ENCODE results near the gene CITED2. TPM values are rescaled to one million over a fixed set of nuclear protein-coding genes. Genes with fewer than 3 reads are reported as not detected.
"Not testable (repeated sequence)": the region's sequence is repeated elsewhere in the genome, so short reads cannot be mapped to it uniquely, and the experiment has no call there.

The CITED2 gene
- 135 TPM for total RNA-seq
- long read RNA-seq, partial matches to known transcripts, result 5 of 7 reads
- long read RNA-seq, other reads (novel, unspliced or antisense), result 0 of 7 reads

DNA sequence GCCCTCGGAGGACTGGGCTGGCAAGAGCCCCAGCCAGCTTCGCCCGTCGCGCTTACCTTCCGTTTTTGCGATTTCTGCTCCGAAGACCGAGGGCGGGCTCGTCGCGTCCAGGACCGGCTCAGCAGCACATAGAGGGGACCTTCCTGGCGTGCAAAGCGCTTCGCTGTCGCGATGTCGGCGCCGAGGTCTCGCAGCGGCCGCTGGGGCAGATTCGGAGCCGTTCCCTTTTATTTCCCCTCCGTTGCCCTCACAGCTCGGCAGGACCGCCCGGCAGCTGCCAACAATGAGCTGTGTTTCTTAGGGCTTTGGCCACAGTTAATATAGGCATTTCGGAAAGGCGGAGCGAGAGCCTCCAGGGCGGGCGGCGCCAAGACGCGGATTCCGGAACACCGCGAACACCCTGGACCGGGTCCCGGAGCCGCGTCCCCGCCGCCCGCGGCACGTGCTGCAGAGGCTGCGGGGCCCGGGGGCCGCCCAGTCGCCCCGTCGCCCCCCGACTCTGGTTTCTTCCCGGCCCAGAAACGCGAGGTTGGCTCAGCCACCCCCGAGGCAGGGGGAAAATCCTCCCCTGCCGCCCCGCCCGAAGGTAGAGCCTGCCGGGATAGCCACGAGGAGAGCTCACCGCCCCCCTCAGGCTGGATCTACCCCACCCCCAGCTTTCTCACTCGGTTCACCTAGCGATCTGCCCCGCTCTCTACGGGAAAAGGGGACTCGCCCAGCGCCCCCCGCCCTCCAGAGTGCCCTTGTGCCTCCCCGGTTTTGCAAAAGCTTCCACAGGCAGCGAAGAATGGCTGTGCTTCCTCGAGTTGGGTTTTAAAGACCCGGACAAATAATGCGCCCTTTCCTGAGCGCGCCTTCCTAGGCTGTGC, at the start of gene CITED2:
Gene CITED2, minus strand, starts transcription at position 292 of the 869 bp plus-strand sequence. CDS start 704 bp downstream, outside the sequence.
- intact Hi-C loops (cut with DNase I), result loop anchor here (2.0 to 10.0 kb wide), 10 partner anchors 133 to 1548 kb away; no protein-coding TSS in a partner anchor
- peak; percentile 97 for DNase-seq (ENCODE audit: low spot score)

GRCh38 chr6:139423037-139423703, 48.7 kb upstream of the CITED2 start:
- intact Hi-C loops (cut with DNase I), result no loop called here
- no peak for DNase-seq (ENCODE audit: low spot score)

DNA sequence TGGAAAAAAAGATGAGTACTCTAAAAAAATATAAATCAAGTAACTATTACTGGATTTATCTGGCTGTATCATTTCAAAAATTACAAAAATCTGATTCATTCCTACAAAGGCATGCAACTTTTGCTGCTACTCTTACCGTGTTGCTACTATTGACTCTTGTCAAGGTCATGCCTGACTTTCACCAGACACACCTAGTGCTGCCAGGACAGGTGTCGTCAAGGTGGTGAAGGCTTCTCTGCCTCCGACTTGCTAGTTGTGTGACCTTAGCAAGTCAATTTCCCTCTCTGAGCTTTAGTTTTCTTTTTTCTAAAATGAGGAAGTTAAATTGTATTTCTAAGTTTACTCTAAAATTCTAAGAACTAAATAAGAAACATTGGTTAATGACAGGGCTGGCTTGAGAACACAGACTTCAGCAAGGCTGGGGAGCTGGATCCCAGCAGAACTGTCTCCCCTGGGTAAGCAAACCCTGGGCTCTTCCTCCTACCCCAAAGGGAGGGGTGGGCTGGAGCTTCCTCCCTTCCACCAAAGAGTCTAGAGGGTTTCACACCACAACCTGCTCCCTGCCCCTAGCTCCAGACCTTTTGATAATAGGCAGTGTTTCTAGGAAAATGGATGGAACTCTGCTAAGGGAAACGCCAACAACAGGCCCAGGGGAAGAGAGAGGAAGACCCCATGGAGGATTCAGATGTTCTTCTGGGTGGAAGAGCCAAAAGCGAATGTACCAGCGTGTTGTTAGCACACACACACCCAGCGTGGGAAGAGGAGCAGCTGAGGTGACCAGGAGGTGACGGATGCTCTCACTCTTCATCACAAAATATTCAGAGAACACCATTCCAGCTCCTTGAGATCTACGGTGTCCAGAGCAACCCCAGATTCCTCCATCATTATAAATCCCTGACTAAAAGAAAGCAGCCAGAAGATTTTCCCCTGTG, 47.9 kb upstream of the CITED2 start:
- intact Hi-C loops (cut with DNase I), result no loop called here
- no peak for DNase-seq (ENCODE audit: low spot score)

DNA sequence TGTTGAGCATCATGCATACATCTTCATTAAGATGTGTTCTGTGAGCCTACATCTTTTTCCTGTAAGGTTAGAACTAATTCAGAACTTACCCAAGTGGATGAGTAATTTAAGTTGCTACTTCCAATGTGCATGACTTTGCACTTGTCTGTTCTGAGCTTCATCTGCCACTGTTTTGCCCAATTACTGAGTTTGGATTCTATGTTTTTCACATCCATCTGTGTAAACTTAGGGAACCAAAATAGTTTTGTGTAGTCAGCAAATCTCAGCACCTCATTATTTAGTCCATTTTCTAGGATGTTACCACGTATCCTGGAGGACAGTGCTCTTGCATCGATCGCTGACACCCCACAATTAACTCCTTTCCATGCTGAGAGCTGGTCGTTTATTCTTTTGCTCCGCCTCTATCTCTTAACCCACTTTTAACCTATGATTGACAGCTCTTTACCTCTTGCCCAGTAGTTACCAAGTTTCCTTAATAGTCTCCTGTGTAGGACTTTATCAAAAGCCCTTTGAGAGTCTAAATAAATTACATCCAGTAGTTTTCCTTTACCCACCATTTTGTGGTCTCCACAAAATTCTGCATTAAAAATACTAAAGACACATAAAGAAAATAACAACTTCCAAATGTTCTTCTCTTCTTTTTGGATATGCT, 44.2 kb upstream of the CITED2 start:
- intact Hi-C loops (cut with DNase I), result no loop called here
- no peak for DNase-seq (ENCODE audit: low spot score)

GRCh38 chr6:139416146-139416545, 41.7 kb upstream of the CITED2 start:
- no peak for DNase-seq (ENCODE audit: low spot score)
- intact Hi-C loops (cut with DNase I), result no loop called here

DNA sequence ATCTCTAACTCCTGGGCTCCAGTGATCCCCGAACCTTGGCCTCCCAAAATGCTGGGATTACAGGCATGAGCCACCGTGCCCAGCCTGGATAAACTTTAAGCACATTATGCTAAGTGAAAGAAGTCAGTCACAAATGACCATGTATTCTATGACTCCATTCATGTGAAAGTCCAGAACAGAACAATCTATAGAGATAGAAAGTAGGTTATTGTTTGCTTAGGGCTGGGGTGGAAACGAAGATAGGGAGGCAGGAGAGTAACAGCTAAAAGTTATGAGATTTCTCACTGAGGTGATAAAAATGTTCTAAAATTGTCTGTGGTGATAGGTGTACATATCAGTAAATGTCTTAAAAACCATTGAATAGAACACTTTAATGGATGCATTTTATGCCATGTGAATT, 40.9 kb upstream of the CITED2 start:
- no peak for DNase-seq (ENCODE audit: low spot score)
- intact Hi-C loops (cut with DNase I), result no loop called here

DNA sequence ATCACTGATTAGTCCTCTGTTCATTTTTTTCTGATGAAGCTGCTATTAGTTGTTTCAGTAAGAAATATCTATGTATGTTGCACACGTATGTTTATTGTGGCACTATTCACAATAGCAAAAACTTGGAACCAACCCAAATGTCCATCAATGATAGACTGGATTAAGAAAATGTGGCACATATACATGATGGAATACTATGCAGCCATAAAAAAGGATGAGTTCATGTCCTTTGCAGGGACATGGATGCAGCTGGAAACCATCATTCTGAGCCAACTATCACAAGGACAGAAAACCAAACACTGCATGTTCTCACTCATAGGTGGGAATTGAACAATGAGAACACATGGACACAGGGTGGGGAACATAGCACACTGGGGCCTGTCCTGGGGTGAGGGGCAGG, 37.7 kb upstream of the CITED2 start:
- intact Hi-C loops (cut with DNase I); DNase-seq (ENCODE audit: low spot score): not testable (repeated sequence)

DNA sequence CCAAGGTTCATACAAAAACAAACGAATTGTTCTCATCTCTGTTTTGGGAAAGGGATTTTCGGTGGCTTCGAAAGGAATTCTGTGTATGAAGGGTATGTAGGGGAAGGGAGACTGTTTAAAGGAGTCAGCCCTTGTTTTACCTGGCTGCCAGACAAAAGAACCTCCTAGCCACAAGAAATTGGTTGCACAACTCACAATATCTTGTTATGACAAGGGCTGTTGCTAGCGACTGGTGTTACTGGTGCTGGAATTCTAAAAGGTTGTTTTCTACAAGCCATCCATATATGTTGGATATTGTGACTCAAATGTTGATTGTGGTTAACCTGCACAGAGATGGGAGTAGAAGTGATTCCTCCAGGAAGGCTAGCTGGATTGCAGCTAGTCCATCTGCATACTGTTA, 34.6 kb upstream of the CITED2 start:
- DNase-seq (ENCODE audit: low spot score), result no peak
- intact Hi-C loops (cut with DNase I), result no loop called here

- no peak for DNase-seq (ENCODE audit: low spot score)
- intact Hi-C loops (cut with DNase I), result no loop called here
These were observed 33.3 kb upstream of the CITED2 start for GRCh38 chr6:139407718-139408222.

- DNase-seq (ENCODE audit: low spot score), result no peak
- intact Hi-C loops (cut with DNase I), result no loop called here
These were observed 32.3 kb upstream of the CITED2 start for GRCh38 chr6:139406577-139407343.

DNA sequence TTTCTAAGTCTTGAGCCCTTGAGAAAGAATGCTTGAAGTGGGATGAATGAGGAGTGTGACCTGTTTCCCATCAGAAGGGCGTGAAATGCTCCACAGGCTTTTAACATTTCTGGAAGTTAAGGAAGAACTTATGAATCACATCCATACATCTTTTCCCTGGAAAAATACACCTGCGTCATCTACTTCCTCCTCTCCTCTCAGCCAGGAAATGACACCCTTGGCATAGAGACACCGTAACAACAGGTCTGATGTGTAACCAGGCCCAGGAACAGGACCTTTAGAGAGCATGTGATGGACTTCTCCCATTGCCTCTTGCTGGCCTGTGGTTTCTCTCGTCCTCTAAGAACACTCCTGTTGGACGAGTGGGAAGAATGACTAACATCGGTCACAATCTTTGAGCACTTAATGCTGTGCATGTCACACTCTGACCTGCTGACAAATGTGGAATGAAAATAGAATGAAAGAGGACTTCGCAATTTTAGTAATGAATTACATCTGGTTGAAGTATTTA, 28.5 kb upstream of the CITED2 start:
- intact Hi-C loops (cut with DNase I), result no loop called here
- no peak for DNase-seq (ENCODE audit: low spot score)

- no peak for DNase-seq (ENCODE audit: low spot score)
- intact Hi-C loops (cut with DNase I), result no loop called here
These were observed 24.2 kb upstream of the CITED2 start for GRCh38 chr6:139398658-139399057.

DNA sequence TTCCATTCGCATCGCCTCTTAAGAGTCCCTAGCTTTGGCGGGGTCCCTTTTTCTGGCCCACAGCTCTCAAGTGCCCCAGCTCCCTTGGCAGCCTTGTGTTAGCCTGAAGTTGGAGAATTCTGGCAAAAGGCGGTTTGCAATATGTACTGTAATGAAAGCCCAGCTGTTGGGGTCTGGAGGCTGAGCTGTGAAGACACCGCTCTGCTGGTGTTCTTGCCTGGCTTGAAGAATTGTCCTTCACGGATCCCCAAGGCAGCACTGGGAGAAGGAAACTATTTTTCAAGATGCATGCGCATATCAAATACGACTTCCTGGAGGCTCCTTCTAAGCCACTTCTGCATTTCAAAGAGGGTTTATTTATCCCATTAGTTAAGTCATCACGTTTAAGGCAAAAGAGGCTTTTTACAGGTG, 21.4 kb upstream of the CITED2 start:
- intact Hi-C loops (cut with DNase I), result no loop called here

GRCh38 chr6:139395371-139395770, 20.9 kb upstream of the CITED2 start:
- intact Hi-C loops (cut with DNase I), result no loop called here

More for the DNA sequence above, 21.4 kb upstream of the CITED2 start:
- DNase-seq (ENCODE audit: low spot score), result no peak

DNA sequence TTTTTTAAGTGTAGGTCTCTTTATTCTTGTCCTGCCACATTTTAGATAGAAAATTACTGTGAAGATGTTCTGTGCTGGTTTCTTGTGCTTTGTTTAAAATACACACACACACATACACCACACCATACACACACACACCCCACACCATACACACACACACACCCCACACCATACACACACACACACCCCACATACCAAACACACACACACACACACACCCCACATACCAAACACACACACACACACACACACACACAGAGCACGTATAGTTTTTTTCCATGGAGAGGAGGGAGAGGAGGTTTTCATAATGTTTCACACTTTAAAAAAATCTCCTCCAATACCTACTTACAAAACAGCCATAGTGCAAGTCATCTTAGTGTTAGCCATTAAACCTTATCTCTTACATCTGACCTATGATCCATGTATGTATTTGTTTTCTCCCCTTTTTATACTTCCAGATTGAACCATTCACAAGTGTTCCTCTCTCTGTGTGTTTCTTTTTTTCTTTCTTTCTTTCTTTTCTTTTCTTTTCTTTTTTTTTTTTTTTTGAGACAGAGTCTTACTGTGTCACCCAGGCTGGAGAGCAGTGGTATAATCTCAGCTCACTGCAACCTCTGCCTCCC, 19.7 kb upstream of the CITED2 start:
- no peak for DNase-seq (ENCODE audit: low spot score)
- intact Hi-C loops (cut with DNase I), result no loop called here

More at GRCh38 chr6:139395371-139395770, 20.9 kb upstream of the CITED2 start:
- DNase-seq (ENCODE audit: low spot score), result no peak

DNA sequence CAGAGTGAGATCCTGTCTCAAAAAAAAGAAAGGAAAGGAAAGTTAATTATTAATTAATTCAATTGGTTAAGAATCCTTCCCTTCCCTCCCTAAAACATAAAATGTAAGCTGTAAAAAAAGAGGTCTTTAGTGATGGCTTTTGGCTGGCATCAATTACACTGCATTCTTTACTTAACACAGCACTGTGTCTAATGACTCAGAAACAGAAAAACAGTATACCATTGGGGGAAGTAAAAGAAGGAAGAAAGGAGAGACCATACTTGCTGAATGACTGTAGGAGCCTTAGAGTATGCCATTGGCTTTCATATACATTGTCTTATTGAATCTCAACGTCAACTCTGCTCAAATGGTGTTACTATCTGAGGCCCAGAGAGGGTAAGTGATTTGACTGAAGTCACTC, 18.3 kb upstream of the CITED2 start:
- intact Hi-C loops (cut with DNase I), result no loop called here
- no peak for DNase-seq (ENCODE audit: low spot score)

- no peak for DNase-seq (ENCODE audit: low spot score)
- intact Hi-C loops (cut with DNase I), result no loop called here
These were observed 17.3 kb upstream of the CITED2 start for GRCh38 chr6:139391709-139392108.

- intact Hi-C loops (cut with DNase I), result no loop called here
- no peak for DNase-seq (ENCODE audit: low spot score)
These were observed 16.0 kb upstream of the CITED2 start for GRCh38 chr6:139390447-139390846.

All from cardiac septum (tissue), 1 donor.